Renal cortical epithelial cell (primary cell): Measurements from ENCODE around the gene DMRTC2. TPM values are rescaled to one million over a fixed set of nuclear protein-coding genes. Genes with fewer than 3 reads are reported as not detected.

Experiments used
- DNase-seq: peaks from one replicate; pipeline ENCODE4 v3.0.0-alpha.2; 2011; ENCODE audit warnings: low read depth
- total RNA-seq: library from RNA; depleted of rRNA; stranded (reverse); fragments of >200 nt; gene quantifications from 2 replicates; pipeline ENCODE4 v1.2.3, GENCODE V29; 2014

DMRTC2 gene
- total RNA-seq, 1 donor from 2014 or later: not detected

GRCh38 chr19:41847351-41848105 lies 2.7 kb downstream of the DMRTC2 start:
- no peak for DNase-seq

GRCh38 chr19:41848666-41849065 lies 3.8 kb downstream of the DMRTC2 start:
- no peak for DNase-seq

GRCh38 chr19:41849067-41849466 lies 4.2 kb downstream of the DMRTC2 start:
- no peak for DNase-seq

DNA sequence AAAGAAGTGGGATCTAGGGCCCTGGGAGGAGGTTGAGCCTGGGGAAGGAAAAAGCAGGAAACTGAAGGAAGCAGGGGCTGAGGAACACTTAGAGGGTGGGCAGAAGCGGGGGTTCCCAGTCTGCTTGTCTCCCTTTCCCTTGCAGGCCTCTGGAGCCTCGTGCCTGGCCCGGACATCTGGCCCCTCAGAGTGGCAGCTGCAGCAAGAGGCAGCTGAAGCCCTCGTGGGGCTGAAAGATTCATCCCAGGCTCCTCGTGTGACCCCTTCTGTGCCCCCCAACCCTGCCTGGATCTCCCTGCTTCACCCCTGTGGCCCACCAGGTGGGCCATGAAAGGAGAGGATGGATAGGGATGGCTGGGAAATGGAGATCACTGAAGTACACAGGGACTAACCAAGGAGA lies 5.5 kb downstream of the DMRTC2 start:
- no peak for DNase-seq

- DNase-seq: no peak
Measured at GRCh38 chr19:41851456-41851855, 6.6 kb downstream of the DMRTC2 start.

- DNase-seq: no peak
Measured at GRCh38 chr19:41853344-41853743, 8.5 kb downstream of the DMRTC2 start.

DNA sequence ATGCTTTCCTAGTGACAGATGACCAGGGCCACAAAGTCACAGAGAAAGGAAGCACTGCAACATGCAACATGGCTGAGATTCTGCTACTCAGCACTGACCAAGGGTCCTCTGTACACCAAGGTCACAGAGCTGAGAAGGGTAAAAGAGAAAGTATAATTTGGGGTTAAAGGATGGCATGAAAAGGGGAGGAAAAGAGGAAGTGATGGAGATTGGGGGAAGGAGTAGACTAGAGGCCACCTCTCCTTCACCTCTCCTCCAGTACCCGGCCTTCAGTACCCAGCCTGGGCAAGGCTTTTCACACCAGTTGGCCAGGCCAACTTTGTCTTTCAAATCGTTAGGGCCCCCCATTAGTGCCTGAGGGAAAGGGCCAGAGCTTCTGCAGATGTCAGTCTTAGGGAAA lies 8.9 kb downstream of the DMRTC2 start:
- no peak for DNase-seq

DNA sequence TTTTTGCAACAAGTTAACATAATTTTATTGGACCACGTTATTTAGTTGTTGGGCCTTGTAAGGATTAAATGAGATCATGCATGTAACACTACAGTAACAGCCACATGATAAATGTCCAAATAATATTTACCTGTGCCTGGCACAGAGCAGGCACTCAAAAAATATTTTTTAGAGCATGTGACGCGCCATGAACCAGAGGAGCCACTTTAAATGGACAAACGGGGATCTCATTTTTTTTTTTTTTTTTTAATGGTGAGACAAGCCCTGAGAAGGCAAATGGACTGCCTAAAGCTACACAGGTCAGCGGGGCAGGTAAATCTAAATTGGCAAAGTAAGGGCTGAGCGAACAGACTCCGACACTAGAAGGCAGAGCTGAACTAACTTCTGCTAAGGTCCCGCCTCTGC lies 14.4 kb downstream of the DMRTC2 start:
- DNase-seq: no peak

GRCh38 chr19:41859618-41860418 lies 15.0 kb downstream of the DMRTC2 start, which contains the start of gene RPS19:
Gene RPS19 (plus strand): TSS chr19:41860255. CDS start chr19:41860775, 520 bp downstream.
- DNase-seq: peak; percentile 96

GRCh38 chr19:41860419-41861115 lies 15.7 kb downstream of the DMRTC2 start:
- no peak for DNase-seq

DNA sequence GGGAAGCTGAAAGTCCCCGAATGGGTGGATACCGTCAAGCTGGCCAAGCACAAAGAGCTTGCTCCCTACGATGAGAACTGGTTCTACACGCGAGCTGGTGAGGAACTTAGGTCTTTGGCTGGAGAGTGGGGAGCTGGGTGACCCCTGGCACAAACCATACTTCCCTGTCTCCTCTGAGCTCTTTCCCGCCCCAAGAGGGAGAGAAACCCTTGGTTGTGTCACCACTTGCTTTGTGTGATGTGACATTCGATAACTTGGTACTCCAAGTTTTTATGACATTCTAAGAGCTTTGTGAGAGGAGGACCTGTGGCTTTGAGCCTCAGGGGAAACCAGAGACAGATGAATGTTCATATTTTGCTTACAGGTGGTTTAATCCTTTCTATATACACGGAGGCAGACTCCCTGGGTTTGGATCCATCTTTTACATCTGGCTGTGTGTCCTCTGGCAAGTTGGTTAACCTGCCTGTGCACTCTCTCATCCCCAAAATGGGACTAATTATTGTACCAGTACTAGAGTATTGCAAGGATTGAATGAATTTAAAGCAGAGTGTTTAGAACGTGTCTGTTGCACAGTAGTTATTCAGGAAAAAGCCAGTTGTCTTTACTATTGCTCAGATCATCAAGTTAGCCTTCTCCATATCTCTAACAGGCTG lies 16.4 kb downstream of the DMRTC2 start:
- no peak for DNase-seq

GRCh38 chr19:41861846-41862245 lies 17.0 kb downstream of the DMRTC2 start:
- DNase-seq: no peak

DNA sequence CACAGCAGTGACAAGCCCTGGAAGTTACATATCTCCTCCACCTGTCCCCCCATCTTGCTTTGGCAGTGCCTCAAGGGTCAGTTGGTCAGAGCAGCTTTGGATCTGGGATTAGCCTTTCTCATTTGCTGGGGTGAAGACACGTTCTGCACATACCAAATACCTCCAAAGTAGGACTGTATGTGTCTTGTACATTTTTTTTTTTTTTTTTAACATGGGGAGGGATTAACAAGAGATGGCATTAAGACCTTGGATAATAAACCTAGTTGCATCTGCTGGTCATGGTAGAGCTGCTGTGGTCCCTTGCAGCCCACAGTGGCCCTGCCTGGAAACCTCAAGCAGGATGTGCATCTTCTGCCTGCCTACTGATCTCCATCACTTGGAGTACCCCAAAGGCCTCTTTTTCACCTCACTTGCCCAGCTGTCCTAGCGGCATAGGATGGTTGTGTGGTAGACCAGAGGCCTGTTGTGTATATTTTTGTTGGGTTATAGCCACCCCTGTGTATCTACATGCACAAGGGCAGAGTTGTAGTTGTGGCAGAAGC lies 17.7 kb downstream of the DMRTC2 start:
- DNase-seq: no peak

DNA sequence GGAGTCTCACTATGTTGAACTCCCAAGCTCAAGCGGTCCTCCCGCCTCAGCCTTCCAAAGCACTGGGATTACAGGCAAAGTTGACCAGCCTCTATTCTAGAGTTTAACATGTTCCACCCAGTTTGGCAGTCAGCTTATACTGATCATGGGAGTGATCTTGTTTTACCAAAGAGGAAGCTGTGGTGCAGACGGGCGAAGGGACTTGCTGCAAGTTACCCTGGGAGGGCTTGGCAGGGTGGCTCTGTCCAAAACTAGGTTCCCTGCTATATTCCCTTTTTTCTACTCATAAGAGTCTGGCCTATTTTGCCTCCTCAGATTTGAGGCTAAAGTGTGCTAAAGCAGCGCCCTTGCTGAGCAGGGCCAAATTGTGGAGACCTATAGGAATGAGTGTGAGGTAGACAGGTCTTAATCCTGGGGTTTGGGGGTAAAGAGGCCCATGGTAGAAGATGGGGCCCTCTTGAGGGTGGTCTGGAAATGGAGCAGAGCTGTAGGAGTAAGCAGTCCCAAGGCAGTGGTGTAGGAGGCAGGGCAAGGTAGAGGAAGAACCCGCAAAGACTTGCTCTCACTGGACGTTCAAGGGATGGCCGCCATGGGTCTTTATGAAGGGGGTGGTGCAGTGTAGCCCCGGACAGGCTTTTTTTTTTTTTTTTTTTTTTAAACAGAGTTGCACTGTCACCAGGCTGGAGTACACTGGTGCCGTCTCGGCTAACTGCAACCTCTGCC lies 18.5 kb downstream of the DMRTC2 start:
- DNase-seq: no peak

- no peak for DNase-seq
Measured at GRCh38 chr19:41864374-41864773, 19.5 kb downstream of the DMRTC2 start.

DNA sequence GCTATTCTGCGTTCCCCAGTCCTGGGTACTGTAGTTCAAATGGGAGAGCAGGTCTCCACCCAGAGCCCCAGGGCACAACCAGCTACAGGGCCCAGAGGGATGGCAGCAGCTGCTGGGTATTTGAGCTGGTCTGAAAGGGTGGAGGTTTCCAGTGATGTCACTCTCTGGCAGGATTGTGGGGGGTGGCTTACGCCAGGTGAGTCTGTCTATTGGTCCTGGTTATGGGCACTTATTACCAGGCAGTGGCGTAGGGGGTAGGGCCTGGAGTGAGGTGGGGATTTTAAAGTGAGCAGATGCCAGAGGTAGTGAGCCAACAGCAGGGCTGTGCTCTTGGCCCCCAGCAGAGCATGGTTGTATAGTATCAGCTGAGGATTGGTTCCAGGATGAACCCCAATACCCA lies 21.4 kb downstream of the DMRTC2 start:
- DNase-seq: no peak

GRCh38 chr19:41868120-41868988 lies 23.5 kb downstream of the DMRTC2 start:
- no peak for DNase-seq

DNA sequence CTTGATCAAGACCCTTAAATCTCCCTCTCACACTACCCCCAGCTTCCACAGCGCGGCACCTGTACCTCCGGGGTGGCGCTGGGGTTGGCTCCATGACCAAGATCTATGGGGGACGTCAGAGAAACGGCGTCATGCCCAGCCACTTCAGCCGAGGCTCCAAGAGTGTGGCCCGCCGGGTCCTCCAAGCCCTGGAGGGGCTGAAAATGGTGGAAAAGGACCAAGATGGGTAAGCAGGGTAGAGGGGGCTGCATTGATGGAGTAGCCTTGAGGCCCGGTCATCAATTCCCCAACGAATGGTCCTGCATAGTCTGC lies 24.1 kb downstream of the DMRTC2 start:
- no peak for DNase-seq

DNA sequence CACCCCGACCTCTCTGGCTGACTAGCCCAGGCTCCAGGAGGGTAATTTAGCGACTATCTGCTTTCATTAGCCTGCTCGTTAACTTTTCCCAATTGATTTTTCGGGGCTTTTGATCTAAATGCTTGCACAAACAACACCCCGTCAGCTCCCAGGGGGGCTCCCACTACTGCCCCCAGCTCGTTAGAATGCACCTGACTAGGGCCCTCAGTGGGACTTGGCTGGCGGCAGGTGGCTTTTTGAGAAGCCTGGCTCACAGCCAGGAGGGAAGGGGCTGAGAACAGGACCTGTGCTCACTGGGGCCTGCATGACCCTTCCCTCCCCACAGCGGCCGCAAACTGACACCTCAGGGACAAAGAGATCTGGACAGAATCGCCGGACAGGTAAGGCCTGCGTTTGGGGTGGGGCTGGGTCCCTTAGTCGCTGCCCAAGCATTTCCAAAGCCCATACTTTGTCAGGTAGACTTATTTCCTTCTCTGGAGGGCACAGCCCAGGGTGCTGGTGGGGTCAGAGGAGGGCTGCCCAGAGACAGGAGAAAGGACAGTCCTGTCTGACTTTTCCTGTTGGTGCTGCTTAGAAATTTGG lies 24.6 kb downstream of the DMRTC2 start:
- no peak for DNase-seq

GRCh38 chr19:41870401-41870873 lies 25.6 kb downstream of the DMRTC2 start:
- DNase-seq: peak; percentile 46
